Measurements from ENCODE around the gene PTPRM. TPM values are rescaled to one million over a fixed set of nuclear protein-coding genes. Genes with fewer than 3 reads are reported as not detected.
"Not testable (repeated sequence)": the region's sequence is repeated elsewhere in the genome, so short reads cannot be mapped to it uniquely, and the experiment has no call there.

The PTPRM gene
- total RNA-seq, 1 donor from 2014 or later = 101 TPM

DNA sequence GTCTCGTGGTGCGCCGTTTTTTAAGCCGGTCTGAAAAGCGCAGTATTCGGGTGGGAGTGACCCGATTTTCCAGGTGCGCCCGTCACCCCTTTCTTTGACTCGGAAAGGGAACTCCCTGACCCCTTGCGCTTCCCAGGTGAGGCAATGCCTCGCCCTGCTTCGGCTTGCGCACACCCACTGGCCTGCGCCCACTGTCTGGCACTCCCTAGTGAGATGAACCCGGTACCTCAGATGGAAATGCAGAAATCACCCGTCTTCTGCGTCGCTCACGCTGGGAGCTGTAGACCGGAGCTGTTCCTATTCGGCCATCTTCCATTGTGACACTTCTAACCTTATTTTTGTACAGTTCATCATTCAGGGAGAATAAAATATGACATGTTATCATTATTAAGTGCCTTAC lies 496.0 kb downstream of the PTPRM start:
- DNase-seq; intact Hi-C loops (cut with DNase I); ATAC-seq (ENCODE audit: poor library complexity): not testable (repeated sequence)

DNA sequence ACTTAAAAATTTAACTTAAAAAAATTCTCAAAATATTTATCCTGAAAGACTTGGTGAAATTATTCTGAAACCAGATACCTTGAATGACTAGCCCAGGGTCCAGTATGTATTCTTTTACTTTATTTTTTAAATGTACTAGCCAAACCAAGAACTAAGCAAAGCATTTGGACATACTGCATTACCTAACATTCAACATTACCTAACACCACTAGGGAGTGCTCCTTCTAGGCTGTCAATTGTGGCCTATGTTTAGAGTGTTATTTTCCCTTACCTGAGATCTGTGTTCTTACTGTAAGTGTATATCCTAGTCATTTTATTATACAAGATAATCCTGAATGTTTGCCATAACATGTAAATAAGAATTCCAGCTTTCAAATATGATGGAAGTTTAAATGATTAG lies 496.6 kb downstream of the PTPRM start:
- intact Hi-C loops (cut with DNase I) = no loop called here
- ATAC-seq (ENCODE audit: poor library complexity) = no peak
- no peak for DNase-seq

DNA sequence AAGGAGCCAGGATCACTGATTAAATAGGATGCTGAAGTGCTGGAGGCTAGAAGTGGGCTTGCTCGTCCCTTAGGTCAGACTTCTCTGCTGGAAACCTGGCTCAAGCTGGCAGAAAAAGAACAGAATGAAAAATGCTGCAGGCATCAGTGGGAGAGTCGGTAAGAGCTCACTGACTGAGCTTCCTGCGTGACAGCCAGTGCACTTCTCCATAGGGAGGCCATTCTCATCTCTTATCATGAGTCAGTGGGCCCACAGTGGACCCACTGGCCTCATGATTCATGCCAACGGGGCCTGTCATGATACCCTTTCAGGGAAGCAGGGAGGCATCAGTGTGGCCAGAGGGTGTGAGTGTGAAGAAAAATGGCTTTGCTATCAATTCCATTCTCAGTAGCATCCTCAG lies 498.2 kb downstream of the PTPRM start:
- ATAC-seq (ENCODE audit: poor library complexity) (no peak), DNase-seq (no peak)
- intact Hi-C loops (cut with DNase I) = no loop called here

DNA sequence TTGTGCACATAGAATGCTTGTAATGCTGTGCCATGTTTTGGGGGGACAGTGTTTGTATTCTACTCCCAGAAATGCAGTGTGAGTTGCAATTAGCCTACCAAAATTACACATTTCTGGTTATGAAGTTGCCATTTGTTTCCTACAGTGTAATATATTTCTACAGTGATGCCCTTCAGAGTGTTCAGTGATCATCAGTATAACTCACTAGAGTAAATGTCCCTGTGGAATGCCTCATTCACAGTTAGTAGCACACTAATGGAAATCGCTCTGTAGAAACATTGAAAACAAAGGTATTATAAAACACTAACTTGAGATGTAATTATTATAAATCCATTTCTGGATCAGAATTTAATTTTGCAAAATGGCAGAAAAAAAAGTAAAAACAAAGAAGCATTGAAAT lies 498.7 kb downstream of the PTPRM start:
- ATAC-seq (ENCODE audit: poor library complexity) (no peak), DNase-seq (no peak)
- intact Hi-C loops (cut with DNase I) = no loop called here

DNA sequence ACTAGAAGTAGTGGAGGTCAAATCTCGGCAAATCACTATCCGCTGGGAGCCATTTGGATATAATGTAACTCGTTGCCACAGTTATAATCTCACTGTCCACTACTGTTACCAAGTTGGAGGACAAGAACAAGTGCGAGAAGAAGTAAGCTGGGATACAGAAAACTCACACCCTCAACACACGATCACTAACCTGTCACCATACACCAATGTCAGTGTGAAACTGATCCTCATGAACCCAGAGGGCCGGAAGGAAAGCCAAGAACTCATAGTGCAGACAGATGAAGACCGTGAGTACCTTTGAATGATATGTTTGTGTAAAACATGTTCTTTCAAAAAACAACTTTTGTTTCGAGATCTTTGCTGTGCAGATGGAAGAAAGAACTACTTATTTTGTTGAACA lies 502.6 kb downstream of the PTPRM start:
- intact Hi-C loops (cut with DNase I) = no loop called here
- DNase-seq (no peak), ATAC-seq (ENCODE audit: poor library complexity) (no peak)

DNA sequence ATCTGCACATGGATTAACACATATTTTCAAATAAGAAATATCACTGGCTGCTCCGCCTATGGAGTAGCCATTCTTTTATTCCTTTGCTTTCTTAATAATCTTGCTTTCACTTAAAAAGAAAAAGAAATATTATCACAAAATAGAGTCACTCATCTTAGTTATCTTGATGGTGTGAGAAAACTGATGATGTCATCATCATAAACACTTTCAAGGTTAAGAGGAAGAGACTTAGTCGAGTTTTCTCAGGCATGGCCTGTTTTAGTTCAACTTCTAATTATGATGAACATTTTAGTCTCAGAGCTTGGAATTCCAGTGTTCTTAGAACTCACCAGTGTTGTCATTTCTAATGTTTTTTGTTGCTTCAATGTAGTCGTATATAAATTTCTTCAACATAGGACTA lies 506.1 kb downstream of the PTPRM start:
- intact Hi-C loops (cut with DNase I) = no loop called here
- ATAC-seq (ENCODE audit: poor library complexity) (no peak), DNase-seq (no peak)

DNA sequence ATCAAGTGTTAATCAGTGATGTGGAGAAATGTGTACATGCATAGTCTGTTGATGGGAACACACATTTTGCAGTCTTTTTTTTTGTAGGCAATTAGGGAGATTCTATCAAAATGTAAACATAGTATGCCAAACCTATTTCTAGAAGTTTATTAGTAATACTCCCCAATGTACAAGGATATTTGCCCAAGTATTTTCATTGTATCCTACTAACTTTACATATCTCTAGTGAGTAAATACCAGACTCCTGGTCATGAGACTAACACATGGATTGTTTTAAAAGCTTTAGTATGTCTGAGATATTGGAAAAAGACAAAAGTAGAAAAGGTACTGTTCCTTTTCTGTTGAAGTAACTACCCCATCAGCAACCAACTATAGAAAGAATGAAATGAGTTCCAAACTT lies 513.0 kb downstream of the PTPRM start:
- intact Hi-C loops (cut with DNase I) = no loop called here

DNA sequence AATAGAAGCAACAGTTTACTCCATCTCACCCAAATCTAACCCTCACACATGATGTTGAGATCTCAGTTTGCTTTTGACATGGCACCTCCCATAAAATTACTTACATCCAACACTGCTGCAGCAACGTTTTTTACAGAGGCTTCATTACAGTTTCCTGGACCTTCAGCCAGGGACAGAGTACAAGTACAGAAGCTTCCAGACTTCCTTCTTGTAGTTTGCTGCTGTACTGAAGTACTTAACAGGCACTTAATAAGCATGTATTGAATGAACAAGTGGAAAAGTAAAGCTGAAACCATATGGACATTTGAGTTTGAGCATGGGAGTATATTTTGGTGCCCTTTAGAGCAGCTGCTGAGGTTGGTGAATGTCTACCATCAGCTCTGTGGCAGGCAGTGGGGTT lies 514.2 kb downstream of the PTPRM start:
- DNase-seq (no peak), ATAC-seq (ENCODE audit: poor library complexity) (no peak)
- intact Hi-C loops (cut with DNase I) = no loop called here

More for the DNA sequence above, 513.0 kb downstream of the PTPRM start:
- ATAC-seq (ENCODE audit: poor library complexity) = no peak
- DNase-seq = no peak

DNA sequence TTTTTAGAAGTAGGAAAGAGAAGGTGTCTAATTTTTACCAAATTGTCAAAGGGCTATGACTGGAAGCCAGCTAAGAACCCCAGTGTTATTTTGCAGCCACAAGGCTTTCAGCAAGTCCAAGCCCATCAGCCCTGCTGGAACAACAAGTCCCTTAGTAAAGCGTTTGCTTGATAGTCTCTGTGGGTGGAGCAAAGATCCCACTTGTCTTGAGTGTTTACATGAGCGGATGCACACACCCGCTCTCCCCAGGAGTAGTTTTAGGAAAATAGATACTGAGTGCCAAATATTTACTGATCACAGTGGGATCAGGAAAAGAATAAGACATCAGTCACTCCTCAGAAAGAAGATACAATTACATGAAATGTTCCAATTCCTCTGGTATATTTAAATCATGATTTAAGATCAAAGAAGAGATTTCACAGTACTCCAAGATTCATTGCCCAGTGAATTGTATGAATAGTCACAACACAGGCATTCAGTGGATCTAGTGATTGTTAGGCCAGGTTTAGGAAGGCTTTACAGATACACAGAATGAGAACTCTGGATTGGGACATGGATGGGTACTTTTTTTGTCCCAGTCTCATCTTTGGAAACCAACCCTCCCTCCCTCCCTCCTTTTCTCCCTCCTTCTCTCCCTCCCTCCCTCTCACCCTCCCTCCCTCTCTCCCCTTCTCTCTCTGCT lies 514.9 kb downstream of the PTPRM start:
- DNase-seq (no peak), ATAC-seq (ENCODE audit: poor library complexity) (no peak)
- intact Hi-C loops (cut with DNase I) = no loop called here

DNA sequence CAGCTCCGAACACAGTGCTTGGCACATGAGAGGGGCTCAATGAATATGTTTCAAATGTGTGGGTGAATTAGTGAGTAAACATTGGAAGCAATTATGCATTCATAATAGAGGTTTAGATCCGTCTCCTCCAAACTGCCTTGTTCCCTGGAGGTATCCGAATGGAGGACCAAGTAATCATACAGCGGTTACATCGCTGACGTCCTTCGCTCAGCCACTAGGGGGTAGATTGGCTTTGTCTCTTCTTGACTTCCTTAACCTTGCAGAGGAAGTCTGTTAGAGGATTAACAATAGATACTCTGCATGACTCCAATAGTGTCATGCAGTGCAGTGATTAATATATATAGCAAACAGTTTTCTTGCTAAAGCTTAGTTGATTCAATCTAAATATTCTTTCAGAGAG lies 517.0 kb downstream of the PTPRM start:
- intact Hi-C loops (cut with DNase I) = no loop called here
- no peak for DNase-seq
- ATAC-seq (ENCODE audit: poor library complexity) = peak; percentile 65

DNA sequence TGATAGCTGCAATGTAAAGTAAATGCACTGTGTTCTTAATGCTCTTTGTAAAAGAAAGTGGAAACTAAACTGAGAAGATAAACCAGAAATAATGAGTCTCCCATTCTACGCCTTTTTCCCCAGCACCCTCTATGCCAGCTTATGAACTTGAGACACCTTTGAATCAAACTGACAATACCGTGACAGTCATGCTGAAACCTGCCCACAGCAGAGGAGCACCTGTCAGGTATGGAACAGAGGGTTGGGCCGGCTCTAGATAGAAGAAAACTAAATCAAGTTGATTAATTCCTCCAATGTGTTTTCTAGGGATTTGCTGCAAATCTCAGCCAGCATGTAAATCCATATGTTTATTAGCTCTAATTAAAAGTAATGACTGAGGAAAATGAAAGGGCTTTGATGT lies 521.5 kb downstream of the PTPRM start:
- intact Hi-C loops (cut with DNase I) = no loop called here
- DNase-seq (no peak), ATAC-seq (ENCODE audit: poor library complexity) (no peak)

DNA sequence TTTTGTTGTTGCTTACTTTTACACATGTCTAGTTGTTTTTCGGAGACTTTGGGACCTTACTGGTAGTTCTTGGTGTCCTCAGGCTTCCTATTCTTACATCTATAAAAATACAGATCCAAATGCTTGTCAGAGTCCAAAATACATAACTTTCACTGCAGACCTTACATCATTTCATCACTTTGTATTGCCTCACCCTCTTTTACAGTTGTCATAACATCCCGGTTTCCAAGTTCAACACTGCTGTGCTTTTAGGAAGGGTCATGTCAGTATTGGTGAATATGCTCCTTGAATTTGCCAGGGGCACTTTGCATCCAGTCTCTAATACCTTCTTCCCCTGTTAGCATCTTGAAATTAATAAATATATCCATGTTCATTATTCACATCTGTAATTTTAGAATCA lies 523.9 kb downstream of the PTPRM start:
- ATAC-seq (ENCODE audit: poor library complexity) (no peak), DNase-seq (no peak)
- intact Hi-C loops (cut with DNase I) = no loop called here

DNA sequence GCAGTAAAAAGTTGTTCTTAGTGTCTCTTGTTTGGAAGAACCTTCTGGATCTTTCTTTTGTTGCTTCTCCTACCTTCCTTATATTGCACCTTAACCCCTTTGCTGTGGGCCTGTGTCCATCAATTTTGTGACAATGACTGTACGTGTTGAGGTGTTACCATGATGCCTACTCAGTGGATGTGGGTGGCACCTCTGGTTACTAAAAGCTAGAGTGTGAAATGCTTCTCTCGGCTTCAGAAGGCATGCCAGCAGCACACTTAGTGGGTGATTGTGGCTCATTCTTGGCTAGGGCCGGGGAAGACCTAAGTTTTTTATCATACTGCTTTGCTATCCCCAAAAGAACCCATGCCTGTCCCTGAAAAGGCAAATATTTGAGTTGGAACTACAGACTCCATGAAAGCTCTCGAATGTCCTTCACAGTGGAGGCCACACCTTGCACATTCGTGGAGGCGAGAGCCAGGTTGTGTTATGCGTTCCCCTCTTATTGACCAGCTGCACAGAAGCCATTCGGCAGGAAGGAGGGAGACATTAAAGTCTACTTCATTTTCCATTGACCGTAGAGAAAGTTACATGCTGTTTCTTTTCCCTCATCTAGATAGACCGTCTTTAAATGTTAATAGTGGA lies 528.9 kb downstream of the PTPRM start:
- DNase-seq (no peak), ATAC-seq (ENCODE audit: poor library complexity) (peak; percentile 25)
- intact Hi-C loops (cut with DNase I) = no loop called here

DNA sequence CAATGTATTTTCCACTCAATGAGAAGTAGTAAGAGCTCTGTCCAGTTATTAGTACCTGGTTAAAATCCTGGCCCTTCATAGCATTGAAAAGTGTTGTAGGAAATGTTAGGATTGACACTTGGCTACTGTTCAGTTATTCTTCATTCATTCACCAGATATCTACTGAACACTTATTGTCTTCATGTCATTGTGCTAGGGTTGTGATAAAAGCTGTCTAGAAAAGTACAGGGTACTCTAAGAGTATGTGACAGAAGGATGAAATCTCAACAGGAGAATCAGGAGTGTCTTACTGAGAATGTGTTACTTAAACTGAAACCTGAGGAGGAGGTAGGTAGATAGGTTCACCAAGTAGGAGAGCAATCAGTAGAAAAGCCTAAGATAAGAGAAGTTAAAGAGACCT lies 530.3 kb downstream of the PTPRM start:
- DNase-seq = no peak
- ATAC-seq (ENCODE audit: poor library complexity) = peak; percentile 39
- intact Hi-C loops (cut with DNase I) = no loop called here

DNA sequence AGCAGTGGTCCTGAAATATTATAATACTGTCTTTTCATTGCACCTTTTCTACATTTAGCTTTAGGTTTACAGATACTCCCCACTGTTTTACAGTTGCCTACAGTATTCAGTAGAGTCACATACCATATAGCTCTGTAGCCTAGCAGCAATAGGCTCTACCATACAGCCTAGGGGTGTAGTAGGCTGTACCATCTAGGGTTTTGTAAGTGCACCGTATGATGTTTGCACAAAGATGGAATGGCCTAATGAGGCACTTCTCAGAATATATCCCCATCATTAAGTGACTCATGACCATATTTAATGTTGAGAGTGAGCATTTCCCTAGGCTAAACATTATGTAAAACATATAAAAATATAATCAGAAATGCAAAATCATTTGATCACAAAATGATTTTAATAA lies 530.8 kb downstream of the PTPRM start:
- intact Hi-C loops (cut with DNase I) = no loop called here
- no peak for ATAC-seq (ENCODE audit: poor library complexity)
- no peak for DNase-seq

DNA sequence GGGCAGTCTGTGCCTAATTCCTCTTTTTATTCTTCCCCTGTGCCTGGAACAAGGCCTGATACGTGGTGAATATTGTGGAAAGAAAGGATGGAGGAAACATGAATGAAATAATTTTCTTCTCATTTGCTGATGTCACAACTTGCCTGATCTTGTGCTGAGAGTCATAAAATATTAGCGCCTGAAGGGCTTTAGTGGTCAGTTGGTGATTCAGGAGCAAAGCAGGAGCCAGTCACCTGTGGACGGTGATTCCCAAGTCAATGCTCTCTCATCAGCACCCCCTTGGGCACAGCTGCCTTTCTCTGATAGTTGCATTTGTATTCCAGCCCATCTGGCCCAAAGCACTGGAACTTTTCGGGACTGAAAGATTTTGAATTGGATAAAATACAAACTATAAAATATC lies 539.5 kb downstream of the PTPRM start:
- no peak for DNase-seq
- intact Hi-C loops (cut with DNase I) = no loop called here
- ATAC-seq (ENCODE audit: poor library complexity) = no peak

DNA sequence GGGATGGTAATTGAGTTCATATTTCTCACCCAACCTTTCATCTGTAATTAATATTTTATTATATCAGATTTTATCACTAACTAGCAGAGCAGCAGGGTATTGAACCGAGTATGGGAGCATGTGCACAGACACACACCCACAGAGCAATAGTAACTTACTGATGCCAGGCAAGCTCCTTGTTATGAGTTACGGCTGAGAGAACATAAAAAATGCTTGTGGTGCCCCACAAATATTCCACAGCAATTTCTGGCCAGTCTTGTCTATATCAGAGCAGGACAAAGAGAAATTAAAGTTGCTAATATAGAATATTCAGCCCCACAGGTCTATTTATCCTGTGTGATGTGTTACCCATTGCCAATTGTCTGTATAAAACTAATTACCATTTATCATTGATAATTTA lies 540.3 kb downstream of the PTPRM start:
- no peak for DNase-seq

DNA sequence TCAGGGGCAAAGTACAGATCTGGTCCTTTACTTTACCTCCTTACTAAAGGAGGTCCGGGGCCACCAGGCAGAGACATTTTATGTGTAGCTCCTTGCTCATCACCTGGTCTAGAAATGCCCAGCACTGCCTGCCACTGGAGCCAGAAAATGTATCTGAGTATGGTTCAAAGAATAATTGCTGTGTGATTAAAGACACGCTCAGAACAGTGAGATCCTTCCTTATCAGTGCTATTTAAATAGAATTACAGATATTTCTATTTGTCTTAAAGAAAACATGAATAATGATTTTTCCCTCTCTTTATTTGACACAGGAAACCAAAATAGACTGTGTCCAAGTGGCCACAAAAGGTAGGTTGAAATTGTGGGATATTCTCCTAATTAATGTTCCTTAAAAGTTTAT lies 547.4 kb downstream of the PTPRM start:
- no peak for DNase-seq
- no peak for ATAC-seq (ENCODE audit: poor library complexity)
- intact Hi-C loops (cut with DNase I) = no loop called here

More for the DNA sequence above, 540.3 kb downstream of the PTPRM start:
- ATAC-seq (ENCODE audit: poor library complexity) = no peak
- intact Hi-C loops (cut with DNase I) = no loop called here

DNA sequence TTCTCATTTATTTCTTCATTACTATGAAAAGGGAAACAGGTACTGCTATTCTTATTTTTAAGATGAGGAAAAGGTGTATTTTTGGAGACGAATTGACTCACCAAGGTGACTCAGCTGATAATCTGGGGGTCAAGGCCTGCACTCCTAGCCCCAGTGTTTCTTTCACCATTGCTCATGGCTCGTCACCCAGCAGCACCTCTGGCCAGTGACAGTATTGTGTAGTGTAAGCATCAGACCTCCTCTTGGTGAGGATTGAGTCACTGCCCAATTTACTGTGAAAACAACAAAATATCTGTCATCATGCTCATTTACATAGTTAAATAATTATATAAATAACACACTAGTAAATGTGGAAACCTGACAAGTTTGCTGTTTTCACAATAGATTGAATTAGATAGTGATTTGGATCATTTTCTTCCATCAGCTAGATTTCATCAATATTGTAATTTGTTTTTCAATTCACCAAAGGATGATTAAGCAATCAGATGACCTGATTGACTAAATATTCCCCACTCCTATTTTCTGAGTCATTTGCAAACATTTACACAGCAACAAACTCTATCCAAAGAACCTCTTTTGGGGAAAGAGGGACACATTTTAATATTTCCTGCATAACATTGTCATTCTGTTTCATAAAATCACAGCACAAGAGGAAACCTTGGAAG lies 549.4 kb downstream of the PTPRM start:
- ATAC-seq (ENCODE audit: poor library complexity) = no peak
- intact Hi-C loops (cut with DNase I) = no loop called here
- DNase-seq = no peak

DNA sequence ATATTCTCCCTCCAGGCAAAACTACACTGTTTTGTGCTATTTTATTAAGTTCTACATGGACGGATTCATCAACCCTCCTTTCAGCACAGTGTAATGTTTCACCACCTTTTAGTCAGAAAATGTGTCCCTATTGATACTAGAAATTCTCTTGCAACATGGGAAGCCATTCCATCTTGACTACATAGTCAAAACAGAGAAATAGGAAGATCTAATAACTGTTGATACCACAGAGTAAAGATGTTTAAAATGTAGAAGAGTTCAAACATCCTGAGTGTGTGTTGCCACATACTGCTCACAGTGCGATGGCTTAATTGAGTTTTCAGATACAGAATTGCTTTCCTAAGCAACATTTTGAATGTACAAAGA lies 549.9 kb downstream of the PTPRM start:
- intact Hi-C loops (cut with DNase I) = no loop called here
- ATAC-seq (ENCODE audit: poor library complexity) (no peak), DNase-seq (no peak)

All from Right ventricle myocardium superior (tissue), 1 donor.